Measurements from ENCODE around the gene GPS2. TPM values are rescaled to one million over a fixed set of nuclear protein-coding genes. Genes with fewer than 3 reads are reported as not detected.

GPS2 gene
- total and polyA plus RNA-seq, 2 donors (not counting 3 experiments of a cell fraction or from before 2014, with no cell fraction given), result 51.6 to 132 TPM

DNA sequence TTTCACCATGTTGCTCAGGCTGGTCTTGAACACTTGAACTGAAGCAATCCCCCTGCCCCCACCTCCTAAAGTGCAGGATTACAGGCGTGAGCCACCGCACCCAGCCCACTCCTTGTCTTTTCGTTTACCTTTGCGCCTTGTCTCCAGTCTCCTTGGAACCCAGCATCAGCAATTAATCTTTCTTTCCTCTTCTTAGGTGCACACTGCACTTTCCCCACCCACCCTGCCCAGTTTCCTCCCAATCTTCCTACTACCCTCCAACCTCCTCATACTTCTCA lies 51.4 kb downstream of the GPS2 start:
- Histone ChIP-seq H3K36me3 (ENCODE audit: control insufficient read depth in 2 of 2, extremely low read depth in 1 of 2, insufficient read depth in 2 of 2, low read length in 2 of 2) (peaks cover 0 to 3% of the 10 kb centered on the region in 2 experiments), H3K9me1 (replicated peaks; ENCODE audit: control insufficient read depth, extremely low read depth, insufficient read depth, low read length) (no peaks in the 10 kb centered on the region), H3K4me2 (ENCODE audit: insufficient read depth, low read length) (no peak overlapping the region), H3K27me3 (ENCODE audit: control insufficient read depth in 2 of 2, insufficient read depth in 2 of 2, low read length in 2 of 2) (no peaks in the 10 kb centered on the region), H2AFZ (ENCODE audit: low read depth, low read length) (no peak overlapping the region), H3K9me3 (replicated peaks; ENCODE audit: control insufficient read depth, insufficient read depth, low read length) (no peaks in the 10 kb centered on the region), H4K20me1 (replicated peaks; ENCODE audit: control insufficient read depth, extremely low read depth, insufficient read depth, low read length) (no peaks in the 10 kb centered on the region), H3K4me3 (replicated peaks in 1 of 3; ENCODE audit: insufficient read depth in 1 of 3, low read depth in 1 of 3, low read length in 3 of 3) (no peak overlapping the region), H3K4me1 (ENCODE audit: control insufficient read depth, extremely low read depth, insufficient read depth, low read length) (peaks cover 26% of the 10 kb centered on the region), H3K9ac (replicated peaks; ENCODE audit: extremely low read depth, insufficient read depth, low read length) (no peak overlapping the region), H3K79me2 (ENCODE audit: control insufficient read depth, insufficient read depth, low read length) (no peaks in the 10 kb centered on the region), H3K27ac (ENCODE audit: insufficient read depth, low read depth, low read length) (no peak overlapping the region)
- ChIA-PET CTCF (interaction anchor here (0.6 to 1.6 kb wide), 4 partner anchors 12 to 93 kb away, joined by 3 to 4 read pairs (median 4); no protein-coding TSS in a partner anchor), POLR2A (interaction anchor here (0.6 kb wide), 1 partner anchor 668 kb away, joined by 9 read pairs; no protein-coding TSS in a partner anchor)
- no peak for TF ChIP-seq FOS (IDR thresholded peaks at IDR 0.05; ENCODE audit: borderline replicate concordance, insufficient read depth, low read length)
- no peak for TF ChIP-seq MYC (IDR thresholded peaks at IDR 0.05; ENCODE audit: low read depth, low read length)
- TF ChIP-seq, protein P1, sequence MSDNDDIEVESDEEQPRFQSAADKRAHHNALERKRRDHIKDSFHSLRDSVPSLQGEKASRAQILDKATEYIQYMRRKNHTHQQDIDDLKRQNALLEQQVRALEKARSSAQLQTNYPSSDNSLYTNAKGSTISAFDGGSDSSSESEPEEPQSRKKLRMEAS (IDR thresholded peaks at IDR 0.05; ENCODE audit: insufficient read depth, insufficient read length), result no peak
- TF ChIP-seq POLR2A (IDR thresholded peaks at IDR 0.05; ENCODE audit: low read depth, low read length), result no peak
- no peak for TF ChIP-seq EZH2 (IDR thresholded peaks at IDR 0.05; ENCODE audit: borderline replicate concordance, low read depth, low read length, severe bottlenecking)
- no peak for TF ChIP-seq CTCF (IDR thresholded peaks at IDR 0.05; ENCODE audit: extremely low read depth in 1 of 2, insufficient read depth in 1 of 2, low read depth in 1 of 2, low read length in 2 of 2)
- TF ChIP-seq GATA2 (IDR thresholded peaks at IDR 0.05; ENCODE audit: insufficient read depth, insufficient read length, low read depth, low read length), result no peak
- no peak for TF ChIP-seq POLR2AphosphoS5 (IDR thresholded peaks at IDR 0.05; ENCODE audit: insufficient read depth, low read depth, low read length)
- no peak for TF ChIP-seq JUN (IDR thresholded peaks at IDR 0.05; ENCODE audit: borderline replicate concordance, insufficient read depth, insufficient read length, low read depth)
- dilution Hi-C loops (cut with MboI; ENCODE audit: extremely low pct_ligation_motif_present, low sequenced_read_pairs), result no loop called here
- FAIRE-seq (no peak), DNase-seq (ENCODE audit: low read depth, low spot score) (no peak)
- no TSS peak for BruUV-seq (replicated peaks)
- intact Hi-C loops (cut with micrococcal nuclease), result no loop called here

Measured in endothelial cell of umbilical vein (primary cell).